GM18505 (cell line): ENCODE results near the gene ZNF22.
"Not testable (repeated sequence)": the region's sequence is repeated elsewhere in the genome, so short reads cannot be mapped to it uniquely, and the experiment has no call there.

Experiments used
- ATAC-seq: cut with Tn5 transposase; IDR thresholded peaks from one replicate; pipeline ENCODE4 v1.9.1; 2021; ENCODE audit not compliant: unreplicated experiment
- POLR2A ChIP-seq: IDR thresholded peaks from 4 replicates; pipeline ENCODE4 v1.6.1; 2011; ENCODE audit warnings: borderline replicate concordance; ENCODE audit not compliant: insufficient read depth, insufficient read length; ENCODE audit errors: extremely low read depth

The ZNF22 gene

DNA sequence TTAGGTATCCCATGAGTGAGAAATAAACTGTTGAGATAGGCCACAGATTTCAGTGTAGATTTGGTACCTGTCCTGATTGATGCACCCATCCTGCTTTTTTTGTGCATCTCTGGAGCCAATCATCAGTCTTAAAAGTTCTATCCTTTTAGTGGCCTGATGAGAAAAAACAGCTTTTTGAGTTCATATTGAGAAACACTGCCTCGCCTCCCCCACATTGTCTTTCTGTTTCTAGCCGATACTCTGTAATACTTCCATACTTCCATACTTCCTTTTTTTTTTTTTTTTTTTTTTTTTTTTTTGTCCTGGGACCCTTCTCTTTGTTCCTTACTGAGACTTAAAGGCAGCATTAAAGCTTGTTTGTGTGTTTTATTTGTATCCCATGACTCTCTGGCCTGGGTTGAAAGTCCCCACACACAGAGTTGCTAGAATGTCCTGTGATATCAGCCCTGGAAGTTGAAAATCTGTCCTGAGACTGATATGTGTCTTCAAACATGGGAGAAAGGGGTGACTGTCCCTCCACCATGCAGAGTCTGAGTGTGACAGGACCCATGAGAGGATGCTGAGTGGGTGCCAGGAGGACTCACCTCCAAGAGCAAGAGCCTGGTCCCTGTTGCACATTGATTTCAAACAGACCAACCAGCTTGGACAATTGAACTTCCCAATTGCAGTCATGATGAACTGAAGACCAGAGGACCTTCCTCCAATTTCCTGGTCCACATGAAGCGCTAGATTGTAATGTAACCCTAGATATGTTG lies 5.7 kb downstream of the ZNF22 start:
- ATAC-seq = no peak
- TF ChIP-seq POLR2A = no peak

DNA sequence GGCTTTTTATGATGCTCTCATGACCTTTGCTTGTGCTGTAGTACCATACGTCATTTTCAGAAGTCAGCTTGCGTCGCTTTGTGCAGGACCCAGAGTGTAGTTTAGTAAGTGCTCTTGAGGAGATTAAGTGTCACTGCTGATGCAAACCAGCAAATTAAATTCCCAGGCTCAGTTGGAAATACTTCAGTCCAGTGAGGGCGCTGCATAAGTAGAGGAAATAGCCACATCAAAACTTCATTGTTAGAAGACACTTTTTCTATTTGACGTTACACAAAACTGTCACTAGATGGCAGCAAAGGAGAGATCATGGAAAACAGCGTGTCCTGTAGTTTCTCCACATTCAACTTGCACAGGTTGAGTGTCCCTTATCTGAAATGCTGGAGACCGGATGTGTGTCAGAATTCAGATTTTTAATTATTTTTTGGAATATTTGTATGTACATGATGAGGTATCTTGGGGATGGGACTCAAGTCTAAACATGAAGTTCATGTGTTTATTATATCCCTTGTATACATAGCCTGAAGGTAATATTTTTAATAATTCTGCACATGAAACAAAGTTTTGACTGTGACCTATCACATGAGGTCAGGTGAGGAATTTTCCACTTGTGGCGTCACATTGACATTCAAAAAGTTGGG lies 7.9 kb downstream of the ZNF22 start:
- ATAC-seq = peak; percentile 61
- no peak for TF ChIP-seq POLR2A

DNA sequence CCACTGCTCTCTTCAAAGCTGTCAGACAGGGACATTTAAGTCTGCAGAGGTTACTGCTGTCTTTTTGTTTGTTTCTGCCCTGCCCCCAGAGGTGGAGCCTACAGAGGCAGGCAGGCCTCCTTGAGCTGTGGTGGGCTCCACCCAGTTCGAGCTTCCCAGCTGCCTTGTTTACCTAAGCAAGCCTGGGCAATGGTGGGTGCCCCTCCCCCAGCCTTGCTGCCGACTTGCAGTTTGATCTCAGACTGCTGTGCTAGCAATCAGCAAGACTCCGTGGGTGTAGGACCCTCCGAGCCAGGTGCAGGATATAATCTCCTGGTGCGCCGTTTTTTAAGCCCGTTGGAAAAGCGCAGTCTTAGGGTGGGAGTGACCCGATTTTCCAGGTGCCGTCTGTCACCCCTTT lies 13.8 kb downstream of the ZNF22 start:
- not testable (repeated sequence) for ATAC-seq

DNA sequence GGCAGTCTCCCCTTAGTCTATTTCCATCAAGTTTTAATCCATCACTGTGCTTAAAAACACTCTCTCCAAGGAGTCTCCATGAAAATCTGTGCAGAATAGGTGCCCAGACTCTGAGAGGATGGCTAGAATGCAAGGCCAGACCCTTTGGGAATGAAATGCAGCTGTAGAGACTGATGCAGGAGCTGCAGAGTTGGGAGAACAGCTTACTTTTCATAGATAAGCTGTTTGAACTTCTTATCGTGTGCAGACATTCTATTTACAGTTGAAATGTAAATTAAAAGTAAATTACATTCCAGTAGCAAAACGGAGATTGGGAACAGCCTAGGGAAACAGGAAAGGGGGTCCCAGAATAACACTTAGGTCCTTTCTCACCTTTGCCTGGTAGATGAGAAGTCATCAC lies 14.9 kb downstream of the ZNF22 start:
- no peak for TF ChIP-seq POLR2A
- no peak for ATAC-seq

DNA sequence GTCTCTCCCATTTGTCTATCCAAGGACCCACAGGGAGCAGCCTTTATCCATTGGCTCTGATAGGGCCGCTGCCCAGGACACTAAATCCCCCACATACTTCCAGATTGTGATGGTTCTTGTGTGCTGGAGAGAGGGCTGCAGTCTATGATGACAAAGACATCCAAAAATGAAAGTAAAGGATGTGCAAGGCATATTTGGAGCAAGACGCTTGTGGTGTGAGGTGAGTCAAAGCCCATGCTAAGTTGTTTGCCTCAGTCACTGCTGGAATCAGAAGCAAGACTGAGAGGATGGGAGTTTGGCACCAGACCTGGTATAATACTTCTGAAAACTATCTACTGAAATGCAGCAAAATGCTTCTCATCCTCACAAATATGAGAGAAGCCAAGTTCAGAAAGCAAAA lies 22.7 kb downstream of the ZNF22 start:
- ATAC-seq = no peak
- TF ChIP-seq POLR2A = no peak

DNA sequence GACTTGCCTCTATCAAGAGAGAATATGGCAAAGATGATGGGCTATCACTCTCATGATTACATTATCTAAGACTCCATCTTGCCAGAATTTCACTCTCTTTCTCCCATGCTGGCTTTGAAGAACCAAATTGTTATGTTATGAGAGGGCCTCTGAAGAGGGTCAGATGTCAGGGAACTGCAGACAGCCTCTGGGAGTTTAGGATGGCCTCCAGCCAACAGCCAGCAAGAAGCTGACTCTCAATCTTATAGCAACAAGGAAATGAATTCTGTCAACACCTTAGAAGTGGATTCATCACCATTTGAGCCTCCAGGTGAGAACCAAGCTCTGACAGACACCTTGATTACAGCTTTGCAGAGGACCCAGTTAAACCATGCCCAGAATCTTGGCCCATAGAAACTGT lies 33.6 kb downstream of the ZNF22 start:
- TF ChIP-seq POLR2A = no peak
- no peak for ATAC-seq

DNA sequence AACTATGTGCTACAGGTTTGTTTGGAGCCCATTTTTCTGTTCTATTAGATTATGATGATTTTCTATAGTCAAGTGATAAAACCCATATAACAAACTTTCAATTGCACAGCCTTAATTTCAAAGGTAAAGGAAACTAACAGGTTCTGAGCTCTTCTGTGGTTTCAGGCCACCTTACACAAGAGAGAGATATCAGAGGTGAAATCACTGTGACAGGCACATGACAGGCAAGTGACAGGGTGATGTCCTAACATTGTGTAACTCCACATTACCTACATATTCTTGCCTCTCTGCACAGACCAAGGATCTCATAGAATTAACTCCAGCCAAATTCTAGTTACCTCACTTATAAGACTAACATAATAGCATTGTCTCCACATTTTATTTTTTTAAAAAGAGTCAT lies 35.0 kb downstream of the ZNF22 start:
- no peak for TF ChIP-seq POLR2A
- ATAC-seq = no peak

DNA sequence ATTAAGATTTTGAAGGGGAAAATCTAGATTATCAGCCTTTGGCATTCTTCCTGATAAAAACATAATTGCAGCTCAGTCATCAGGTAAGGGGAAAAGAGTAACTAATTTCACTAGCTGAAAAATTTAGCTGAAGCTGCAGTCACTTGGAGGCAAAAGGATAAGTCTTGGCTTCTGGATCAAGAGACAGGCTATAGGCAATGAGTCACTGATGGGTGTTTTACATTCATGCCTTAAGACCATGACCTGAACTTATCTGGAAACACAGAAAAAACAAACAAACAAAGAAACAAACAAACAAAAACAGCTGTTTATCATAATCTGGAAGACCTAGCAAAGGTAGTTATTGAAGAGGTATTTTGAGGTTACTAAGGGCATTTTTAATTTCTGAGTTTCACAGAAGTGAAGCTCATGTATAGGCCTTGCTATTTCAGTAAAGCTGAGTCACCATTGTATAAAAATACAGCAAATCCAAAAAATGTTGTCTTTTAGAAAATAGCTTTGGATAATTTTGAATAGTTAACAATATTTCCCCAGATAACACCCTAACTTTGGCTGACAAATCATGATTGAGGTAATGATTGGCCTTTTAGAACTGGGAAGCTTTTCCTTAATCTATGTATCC lies 40.3 kb downstream of the ZNF22 start:
- no peak for TF ChIP-seq POLR2A
- no peak for ATAC-seq

DNA sequence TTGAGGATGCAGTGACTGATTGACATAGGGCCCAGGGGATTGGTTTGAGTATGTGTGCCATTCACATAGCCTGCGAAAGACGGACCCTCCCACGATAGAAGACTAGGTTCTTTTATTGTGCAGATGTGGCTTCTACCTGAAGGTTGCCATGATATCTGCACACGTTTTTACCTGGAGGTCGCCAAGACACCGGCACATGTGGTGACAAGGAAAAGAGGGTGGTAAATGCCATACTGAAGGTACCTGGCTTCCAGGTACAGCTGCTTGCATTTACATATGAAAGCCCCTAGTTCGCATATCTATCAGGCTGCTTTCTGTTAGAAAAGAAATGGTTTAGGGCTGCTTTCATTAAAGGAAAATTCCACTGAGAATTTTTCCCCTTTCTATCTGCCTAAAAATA lies 43.6 kb downstream of the ZNF22 start:
- TF ChIP-seq POLR2A = no peak
- no peak for ATAC-seq

DNA sequence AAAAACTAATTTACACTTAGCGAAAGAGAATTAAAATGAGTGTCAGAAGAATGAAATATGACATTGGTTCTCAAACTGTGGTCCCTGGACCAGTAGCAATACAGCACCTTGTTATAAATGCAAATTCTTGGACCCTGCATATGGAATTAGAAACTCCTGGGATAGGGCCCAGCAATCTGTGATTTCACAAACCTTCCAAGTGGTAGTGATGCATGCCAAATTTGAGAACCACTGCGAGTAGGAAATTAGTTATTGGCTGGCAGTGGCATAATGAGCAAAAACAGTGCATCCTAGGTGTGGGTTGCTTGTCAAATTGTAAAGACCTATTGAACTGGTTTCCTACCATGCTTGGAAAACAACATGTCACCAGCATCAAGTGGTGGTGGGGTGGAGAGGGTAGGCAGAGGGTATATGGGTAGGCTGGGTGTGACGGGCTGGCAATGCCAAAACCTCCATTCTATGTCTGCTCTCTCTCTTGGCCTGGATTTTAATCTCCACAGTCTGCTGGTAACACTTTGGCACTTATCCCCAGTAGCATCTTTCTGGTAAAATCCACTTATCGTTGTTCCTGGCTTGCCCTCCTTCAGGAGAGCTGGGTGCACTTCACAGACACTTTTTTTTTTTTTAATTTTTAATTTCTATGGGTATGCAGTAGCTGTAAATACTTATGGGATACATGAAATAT lies 50.0 kb downstream of the ZNF22 start:
- ATAC-seq = no peak
- no peak for TF ChIP-seq POLR2A

DNA sequence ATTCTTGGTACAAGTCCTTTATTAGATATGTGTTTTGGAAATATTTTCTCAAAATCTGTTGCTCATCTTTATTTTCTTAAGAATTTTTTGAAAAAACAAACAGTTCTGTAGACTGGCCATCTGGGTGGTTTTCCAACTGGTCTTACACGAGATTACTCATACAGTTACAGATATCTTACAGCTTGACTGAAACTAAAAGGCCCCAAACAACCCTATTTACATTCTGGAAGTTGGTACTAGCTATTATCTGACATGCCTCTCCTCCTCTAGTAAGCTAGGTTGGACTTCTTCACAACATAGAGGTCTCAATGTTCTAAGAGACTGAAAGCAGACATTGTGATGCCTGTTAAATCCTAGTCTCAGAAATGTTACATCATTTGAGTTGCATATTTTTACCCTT lies 52.0 kb downstream of the ZNF22 start:
- TF ChIP-seq POLR2A = no peak
- no peak for ATAC-seq

DNA sequence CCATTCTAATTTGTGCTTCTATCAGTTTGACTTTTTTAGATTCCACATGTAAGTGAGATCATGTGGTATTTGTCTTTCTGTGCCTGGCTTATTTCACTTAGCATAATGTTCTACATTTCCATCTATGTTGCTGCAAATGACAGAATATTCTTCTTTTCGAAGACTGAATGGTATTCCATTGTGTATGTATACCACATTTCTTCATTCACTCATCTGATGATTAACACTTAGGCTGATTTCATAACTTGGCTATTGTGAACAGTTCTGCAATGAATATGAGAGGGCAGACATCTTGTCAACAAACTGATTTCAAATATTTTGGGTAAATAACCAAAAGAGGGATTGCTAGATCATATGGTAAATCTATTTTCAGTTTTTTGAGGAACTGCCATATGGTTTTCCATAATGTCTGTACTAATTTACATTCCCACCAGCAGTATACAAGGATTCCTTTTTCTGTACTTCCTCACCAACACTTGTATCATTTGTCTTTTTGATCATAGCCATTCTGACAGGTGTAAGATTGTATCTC lies 52.9 kb downstream of the ZNF22 start:
- ATAC-seq = no peak
- no peak for TF ChIP-seq POLR2A
